Measurements from ENCODE around the gene ACER3. TPM values are rescaled to one million over a fixed set of nuclear protein-coding genes. Genes with fewer than 3 reads are reported as not detected.

The ACER3 gene
- total RNA-seq, 1 experiment from 2014 or later, result 13.7 TPM

DNA sequence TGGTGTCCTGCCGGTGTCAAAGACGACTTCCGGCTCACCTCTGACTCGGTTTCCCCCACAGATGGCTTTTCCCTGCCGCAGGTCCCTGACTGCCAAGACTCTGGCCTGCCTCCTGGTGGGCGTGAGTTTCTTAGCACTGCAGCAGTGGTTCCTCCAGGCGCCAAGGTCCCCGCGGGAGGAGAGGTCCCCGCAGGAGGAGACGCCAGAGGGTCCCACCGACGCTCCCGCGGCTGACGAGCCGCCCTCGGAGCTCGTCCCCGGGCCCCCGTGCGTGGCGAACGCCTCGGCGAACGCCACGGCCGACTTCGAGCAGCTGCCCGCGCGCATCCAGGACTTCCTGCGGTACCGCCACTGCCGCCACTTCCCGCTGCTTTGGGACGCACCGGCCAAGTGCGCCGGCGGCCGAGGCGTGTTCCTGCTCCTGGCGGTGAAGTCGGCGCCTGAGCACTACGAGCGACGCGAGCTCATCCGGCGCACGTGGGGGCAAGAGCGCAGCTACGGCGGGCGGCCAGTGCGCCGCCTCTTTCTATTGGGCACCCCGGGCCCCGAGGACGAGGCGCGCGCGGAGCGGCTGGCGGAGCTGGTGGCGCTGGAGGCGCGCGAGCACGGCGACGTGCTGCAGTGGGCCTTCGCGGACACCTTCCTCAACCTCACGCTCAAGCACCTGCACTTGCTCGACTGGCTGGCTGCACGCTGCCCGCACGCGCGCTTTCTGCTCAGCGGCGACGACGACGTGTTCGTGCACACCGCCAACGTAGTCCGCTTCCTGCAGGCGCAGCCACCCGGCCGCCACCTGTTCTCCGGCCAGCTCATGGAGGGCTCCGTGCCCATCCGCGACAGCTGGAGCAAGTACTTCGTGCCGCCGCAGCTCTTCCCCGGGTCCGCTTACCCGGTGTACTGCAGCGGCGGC, 179.0 kb downstream of the ACER3 start (continued):
- TF ChIP-seq, protein P1, sequence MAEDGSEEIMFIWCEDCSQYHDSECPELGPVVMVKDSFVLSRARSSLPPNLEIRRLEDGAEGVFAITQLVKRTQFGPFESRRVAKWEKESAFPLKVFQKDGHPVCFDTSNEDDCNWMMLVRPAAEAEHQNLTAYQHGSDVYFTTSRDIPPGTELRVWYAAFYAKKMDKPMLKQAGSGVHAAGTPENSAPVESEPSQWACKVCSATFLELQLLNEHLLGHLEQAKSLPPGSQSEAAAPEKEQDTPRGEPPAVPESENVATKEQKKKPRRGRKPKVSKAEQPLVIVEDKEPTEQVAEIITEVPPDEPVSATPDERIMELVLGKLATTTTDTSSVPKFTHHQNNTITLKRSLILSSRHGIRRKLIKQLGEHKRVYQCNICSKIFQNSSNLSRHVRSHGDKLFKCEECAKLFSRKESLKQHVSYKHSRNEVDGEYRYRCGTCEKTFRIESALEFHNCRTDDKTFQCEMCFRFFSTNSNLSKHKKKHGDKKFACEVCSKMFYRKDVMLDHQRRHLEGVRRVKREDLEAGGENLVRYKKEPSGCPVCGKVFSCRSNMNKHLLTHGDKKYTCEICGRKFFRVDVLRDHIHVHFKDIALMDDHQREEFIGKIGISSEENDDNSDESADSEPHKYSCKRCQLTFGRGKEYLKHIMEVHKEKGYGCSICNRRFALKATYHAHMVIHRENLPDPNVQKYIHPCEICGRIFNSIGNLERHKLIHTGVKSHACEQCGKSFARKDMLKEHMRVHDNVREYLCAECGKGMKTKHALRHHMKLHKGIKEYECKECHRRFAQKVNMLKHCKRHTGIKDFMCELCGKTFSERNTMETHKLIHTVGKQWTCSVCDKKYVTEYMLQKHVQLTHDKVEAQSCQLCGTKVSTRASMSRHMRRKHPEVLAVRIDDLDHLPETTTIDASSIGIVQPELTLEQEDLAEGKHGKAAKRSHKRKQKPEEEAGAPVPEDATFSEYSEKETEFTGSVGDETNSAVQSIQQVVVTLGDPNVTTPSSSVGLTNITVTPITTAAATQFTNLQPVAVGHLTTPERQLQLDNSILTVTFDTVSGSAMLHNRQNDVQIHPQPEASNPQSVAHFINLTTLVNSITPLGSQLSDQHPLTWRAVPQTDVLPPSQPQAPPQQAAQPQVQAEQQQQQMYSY (CRISPR knock-in tag; IDR thresholded peaks at IDR 0.05), result peak; percentile 69; the same call in 1 of the 2 replicates
- TF ChIP-seq, protein P2, sequence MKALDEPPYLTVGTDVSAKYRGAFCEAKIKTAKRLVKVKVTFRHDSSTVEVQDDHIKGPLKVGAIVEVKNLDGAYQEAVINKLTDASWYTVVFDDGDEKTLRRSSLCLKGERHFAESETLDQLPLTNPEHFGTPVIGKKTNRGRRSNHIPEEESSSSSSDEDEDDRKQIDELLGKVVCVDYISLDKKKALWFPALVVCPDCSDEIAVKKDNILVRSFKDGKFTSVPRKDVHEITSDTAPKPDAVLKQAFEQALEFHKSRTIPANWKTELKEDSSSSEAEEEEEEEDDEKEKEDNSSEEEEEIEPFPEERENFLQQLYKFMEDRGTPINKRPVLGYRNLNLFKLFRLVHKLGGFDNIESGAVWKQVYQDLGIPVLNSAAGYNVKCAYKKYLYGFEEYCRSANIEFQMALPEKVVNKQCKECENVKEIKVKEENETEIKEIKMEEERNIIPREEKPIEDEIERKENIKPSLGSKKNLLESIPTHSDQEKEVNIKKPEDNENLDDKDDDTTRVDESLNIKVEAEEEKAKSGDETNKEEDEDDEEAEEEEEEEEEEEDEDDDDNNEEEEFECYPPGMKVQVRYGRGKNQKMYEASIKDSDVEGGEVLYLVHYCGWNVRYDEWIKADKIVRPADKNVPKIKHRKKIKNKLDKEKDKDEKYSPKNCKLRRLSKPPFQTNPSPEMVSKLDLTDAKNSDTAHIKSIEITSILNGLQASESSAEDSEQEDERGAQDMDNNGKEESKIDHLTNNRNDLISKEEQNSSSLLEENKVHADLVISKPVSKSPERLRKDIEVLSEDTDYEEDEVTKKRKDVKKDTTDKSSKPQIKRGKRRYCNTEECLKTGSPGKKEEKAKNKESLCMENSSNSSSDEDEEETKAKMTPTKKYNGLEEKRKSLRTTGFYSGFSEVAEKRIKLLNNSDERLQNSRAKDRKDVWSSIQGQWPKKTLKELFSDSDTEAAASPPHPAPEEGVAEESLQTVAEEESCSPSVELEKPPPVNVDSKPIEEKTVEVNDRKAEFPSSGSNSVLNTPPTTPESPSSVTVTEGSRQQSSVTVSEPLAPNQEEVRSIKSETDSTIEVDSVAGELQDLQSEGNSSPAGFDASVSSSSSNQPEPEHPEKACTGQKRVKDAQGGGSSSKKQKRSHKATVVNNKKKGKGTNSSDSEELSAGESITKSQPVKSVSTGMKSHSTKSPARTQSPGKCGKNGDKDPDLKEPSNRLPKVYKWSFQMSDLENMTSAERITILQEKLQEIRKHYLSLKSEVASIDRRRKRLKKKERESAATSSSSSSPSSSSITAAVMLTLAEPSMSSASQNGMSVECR (CRISPR knock-in tag; IDR thresholded peaks at IDR 0.05; ENCODE audit: borderline replicate concordance), result peak; percentile 99
- TF ChIP-seq EMX1 (CRISPR knock-in tag; IDR thresholded peaks at IDR 0.05), result no peak
- TF ChIP-seq, protein P3, sequence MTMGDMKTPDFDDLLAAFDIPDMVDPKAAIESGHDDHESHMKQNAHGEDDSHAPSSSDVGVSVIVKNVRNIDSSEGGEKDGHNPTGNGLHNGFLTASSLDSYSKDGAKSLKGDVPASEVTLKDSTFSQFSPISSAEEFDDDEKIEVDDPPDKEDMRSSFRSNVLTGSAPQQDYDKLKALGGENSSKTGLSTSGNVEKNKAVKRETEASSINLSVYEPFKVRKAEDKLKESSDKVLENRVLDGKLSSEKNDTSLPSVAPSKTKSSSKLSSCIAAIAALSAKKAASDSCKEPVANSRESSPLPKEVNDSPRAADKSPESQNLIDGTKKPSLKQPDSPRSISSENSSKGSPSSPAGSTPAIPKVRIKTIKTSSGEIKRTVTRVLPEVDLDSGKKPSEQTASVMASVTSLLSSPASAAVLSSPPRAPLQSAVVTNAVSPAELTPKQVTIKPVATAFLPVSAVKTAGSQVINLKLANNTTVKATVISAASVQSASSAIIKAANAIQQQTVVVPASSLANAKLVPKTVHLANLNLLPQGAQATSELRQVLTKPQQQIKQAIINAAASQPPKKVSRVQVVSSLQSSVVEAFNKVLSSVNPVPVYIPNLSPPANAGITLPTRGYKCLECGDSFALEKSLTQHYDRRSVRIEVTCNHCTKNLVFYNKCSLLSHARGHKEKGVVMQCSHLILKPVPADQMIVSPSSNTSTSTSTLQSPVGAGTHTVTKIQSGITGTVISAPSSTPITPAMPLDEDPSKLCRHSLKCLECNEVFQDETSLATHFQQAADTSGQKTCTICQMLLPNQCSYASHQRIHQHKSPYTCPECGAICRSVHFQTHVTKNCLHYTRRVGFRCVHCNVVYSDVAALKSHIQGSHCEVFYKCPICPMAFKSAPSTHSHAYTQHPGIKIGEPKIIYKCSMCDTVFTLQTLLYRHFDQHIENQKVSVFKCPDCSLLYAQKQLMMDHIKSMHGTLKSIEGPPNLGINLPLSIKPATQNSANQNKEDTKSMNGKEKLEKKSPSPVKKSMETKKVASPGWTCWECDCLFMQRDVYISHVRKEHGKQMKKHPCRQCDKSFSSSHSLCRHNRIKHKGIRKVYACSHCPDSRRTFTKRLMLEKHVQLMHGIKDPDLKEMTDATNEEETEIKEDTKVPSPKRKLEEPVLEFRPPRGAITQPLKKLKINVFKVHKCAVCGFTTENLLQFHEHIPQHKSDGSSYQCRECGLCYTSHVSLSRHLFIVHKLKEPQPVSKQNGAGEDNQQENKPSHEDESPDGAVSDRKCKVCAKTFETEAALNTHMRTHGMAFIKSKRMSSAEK (CRISPR knock-in tag; IDR thresholded peaks at IDR 0.05; ENCODE audit: borderline replicate concordance), result no peak
- peak; percentile 93 for TF ChIP-seq ELF4 (CRISPR knock-in tag; IDR thresholded peaks at IDR 0.05; ENCODE audit: low read depth)
- TF ChIP-seq, protein P4, sequence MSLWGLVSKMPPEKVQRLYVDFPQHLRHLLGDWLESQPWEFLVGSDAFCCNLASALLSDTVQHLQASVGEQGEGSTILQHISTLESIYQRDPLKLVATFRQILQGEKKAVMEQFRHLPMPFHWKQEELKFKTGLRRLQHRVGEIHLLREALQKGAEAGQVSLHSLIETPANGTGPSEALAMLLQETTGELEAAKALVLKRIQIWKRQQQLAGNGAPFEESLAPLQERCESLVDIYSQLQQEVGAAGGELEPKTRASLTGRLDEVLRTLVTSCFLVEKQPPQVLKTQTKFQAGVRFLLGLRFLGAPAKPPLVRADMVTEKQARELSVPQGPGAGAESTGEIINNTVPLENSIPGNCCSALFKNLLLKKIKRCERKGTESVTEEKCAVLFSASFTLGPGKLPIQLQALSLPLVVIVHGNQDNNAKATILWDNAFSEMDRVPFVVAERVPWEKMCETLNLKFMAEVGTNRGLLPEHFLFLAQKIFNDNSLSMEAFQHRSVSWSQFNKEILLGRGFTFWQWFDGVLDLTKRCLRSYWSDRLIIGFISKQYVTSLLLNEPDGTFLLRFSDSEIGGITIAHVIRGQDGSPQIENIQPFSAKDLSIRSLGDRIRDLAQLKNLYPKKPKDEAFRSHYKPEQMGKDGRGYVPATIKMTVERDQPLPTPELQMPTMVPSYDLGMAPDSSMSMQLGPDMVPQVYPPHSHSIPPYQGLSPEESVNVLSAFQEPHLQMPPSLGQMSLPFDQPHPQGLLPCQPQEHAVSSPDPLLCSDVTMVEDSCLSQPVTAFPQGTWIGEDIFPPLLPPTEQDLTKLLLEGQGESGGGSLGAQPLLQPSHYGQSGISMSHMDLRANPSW (CRISPR knock-in tag; conservative IDR thresholded peaks at IDR 0.05; ENCODE audit: low read depth), result no peak
- no peak for TF ChIP-seq PRRX2 (CRISPR knock-in tag; IDR thresholded peaks at IDR 0.05)
- TF ChIP-seq, protein P5, sequence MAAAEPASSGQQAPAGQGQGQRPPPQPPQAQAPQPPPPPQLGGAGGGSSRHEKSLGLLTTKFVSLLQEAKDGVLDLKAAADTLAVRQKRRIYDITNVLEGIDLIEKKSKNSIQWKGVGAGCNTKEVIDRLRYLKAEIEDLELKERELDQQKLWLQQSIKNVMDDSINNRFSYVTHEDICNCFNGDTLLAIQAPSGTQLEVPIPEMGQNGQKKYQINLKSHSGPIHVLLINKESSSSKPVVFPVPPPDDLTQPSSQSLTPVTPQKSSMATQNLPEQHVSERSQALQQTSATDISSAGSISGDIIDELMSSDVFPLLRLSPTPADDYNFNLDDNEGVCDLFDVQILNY (CRISPR knock-in tag; IDR thresholded peaks at IDR 0.05), result peak; percentile 96
- TF ChIP-seq TP53 (CRISPR knock-in tag; IDR thresholded peaks at IDR 0.05), result peak; percentile 82; the same call in 1 of the 2 replicates
- TF ChIP-seq ZNF219 (CRISPR knock-in tag; IDR thresholded peaks at IDR 0.05; ENCODE audit: borderline replicate concordance), result peak; percentile 96
- TF ChIP-seq HMGA2 (CRISPR knock-in tag; IDR thresholded peaks at IDR 0.05), result no peak
- TF ChIP-seq, protein P6, sequence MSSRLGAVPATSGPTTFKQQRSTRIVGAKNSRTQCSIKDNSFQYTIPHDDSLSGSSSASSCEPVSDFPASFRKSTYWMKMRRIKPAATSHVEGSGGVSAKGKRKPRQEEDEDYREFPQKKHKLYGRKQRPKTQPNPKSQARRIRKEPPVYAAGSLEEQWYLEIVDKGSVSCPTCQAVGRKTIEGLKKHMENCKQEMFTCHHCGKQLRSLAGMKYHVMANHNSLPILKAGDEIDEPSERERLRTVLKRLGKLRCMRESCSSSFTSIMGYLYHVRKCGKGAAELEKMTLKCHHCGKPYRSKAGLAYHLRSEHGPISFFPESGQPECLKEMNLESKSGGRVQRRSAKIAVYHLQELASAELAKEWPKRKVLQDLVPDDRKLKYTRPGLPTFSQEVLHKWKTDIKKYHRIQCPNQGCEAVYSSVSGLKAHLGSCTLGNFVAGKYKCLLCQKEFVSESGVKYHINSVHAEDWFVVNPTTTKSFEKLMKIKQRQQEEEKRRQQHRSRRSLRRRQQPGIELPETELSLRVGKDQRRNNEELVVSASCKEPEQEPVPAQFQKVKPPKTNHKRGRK (CRISPR knock-in tag; IDR thresholded peaks at IDR 0.05; ENCODE audit: borderline replicate concordance), result 0 out of 2 replicates have a peak, but pooled peaks have one; percentile 82
- no peak for TF ChIP-seq GABPB1 (CRISPR knock-in tag; IDR thresholded peaks at IDR 0.05)
- no peak; the same call in 1 of the 2 replicates for TF ChIP-seq CREM (CRISPR knock-in tag; IDR thresholded peaks at IDR 0.05)
- TF ChIP-seq, protein P7, sequence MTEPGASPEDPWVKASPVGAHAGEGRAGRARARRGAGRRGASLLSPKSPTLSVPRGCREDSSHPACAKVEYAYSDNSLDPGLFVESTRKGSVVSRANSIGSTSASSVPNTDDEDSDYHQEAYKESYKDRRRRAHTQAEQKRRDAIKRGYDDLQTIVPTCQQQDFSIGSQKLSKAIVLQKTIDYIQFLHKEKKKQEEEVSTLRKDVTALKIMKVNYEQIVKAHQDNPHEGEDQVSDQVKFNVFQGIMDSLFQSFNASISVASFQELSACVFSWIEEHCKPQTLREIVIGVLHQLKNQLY (CRISPR knock-in tag; IDR thresholded peaks at IDR 0.05), result no peak
- TF ChIP-seq NFE2L1 (CRISPR knock-in tag; IDR thresholded peaks at IDR 0.05), result peak; percentile 92
- TF ChIP-seq, protein P8, sequence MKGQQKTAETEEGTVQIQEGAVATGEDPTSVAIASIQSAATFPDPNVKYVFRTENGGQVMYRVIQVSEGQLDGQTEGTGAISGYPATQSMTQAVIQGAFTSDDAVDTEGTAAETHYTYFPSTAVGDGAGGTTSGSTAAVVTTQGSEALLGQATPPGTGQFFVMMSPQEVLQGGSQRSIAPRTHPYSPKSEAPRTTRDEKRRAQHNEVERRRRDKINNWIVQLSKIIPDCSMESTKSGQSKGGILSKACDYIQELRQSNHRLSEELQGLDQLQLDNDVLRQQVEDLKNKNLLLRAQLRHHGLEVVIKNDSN (CRISPR knock-in tag; IDR thresholded peaks at IDR 0.05), result peak; percentile 81
- no peak for TF ChIP-seq SOX15 (CRISPR knock-in tag; IDR thresholded peaks at IDR 0.05)

Data from WTC11 (cell line).